Fibroblast of lung (primary cell): ENCODE data around the gene FBXW11. TPM values are rescaled to one million over a fixed set of nuclear protein-coding genes. Genes with fewer than 3 reads are reported as not detected.

Experiments
- DNase-seq, 2 donors: peaks; one replicate each; pipeline versions ENCODE4 v3.0.0 to v3.0.0-alpha.2; 2010; ENCODE audit warnings: low read depth in 2 of 2
- H2AFZ ChIP-seq: 2 replicates; pipeline ENCODE4 v1.5.1; 2012; ENCODE audit warnings: low read length, control low read depth, inconsistent platforms
- H3K27ac ChIP-seq: 2 replicates; pipeline ENCODE4 v1.5.1; 2011; ENCODE audit warnings: low read length, control low read depth; ENCODE audit not compliant: insufficient read depth
- H3K27me3 ChIP-seq: 2 replicates; pipeline ENCODE4 v1.5.1; 2011; ENCODE audit warnings: mild to moderate bottlenecking, low read length; ENCODE audit not compliant: control insufficient read depth, insufficient read depth
- H3K36me3 ChIP-seq: 2 replicates; pipeline ENCODE4 v1.5.1; 2011; ENCODE audit warnings: low read length; ENCODE audit not compliant: control insufficient read depth, insufficient read depth
- H3K4me1 ChIP-seq: 2 replicates; pipeline ENCODE4 v1.5.1; 2011; ENCODE audit warnings: low read length; ENCODE audit not compliant: control insufficient read depth, insufficient read depth; ENCODE audit errors: extremely low read depth
- H3K4me2 ChIP-seq: 2 replicates; pipeline ENCODE4 v1.5.1; 2011; ENCODE audit warnings: low read length, control low read depth; ENCODE audit not compliant: insufficient read depth; ENCODE audit errors: extremely low read depth
- H3K4me3 ChIP-seq, 4 experiments: fragments of 200-600 bp in 1 of 4; sonication (generic) in 1 of 4; replicated peaks in 1 of 4; 2 replicates each; pipeline ENCODE4 v1.5.1; 2011 to 2016; ENCODE audit warnings: low read length in 4 of 4, low read depth in 3 of 4, mild to moderate bottlenecking in 3 of 4, control low read depth in 2 of 4, inconsistent platforms in 1 of 4, mixed read lengths in 1 of 4; ENCODE audit not compliant: insufficient read depth in 1 of 4; ENCODE audit errors: control extremely low read depth in 1 of 4
- H3K79me2 ChIP-seq: 2 replicates; pipeline ENCODE4 v1.5.1; 2012; ENCODE audit warnings: mild to moderate bottlenecking, low read length, inconsistent platforms; ENCODE audit not compliant: control insufficient read depth, insufficient read depth
- H3K9ac ChIP-seq: 2 replicates; pipeline ENCODE4 v1.5.1; 2011; ENCODE audit warnings: mild to moderate bottlenecking, low read length, control low read depth; ENCODE audit not compliant: insufficient read depth
- H3K9me3 ChIP-seq: 2 replicates; pipeline ENCODE4 v1.5.1; 2012; ENCODE audit warnings: low read depth, low read length; ENCODE audit not compliant: control insufficient read depth, insufficient read depth
- H4K20me1 ChIP-seq: 2 replicates; pipeline ENCODE4 v1.5.1; 2011; ENCODE audit warnings: low read length; ENCODE audit not compliant: control insufficient read depth, insufficient read depth; ENCODE audit errors: extremely low read depth
- CTCF ChIP-seq, 2 donors: IDR thresholded peaks in 1 of 2; conservative IDR thresholded peaks in 1 of 2; 1 replicate in 1 of 2; 2 replicates in 1 of 2; pipeline ENCODE4 v1.5.1; 2011 to 2012; ENCODE audit warnings: low read length in 2 of 2, control low read depth in 1 of 2, inconsistent platforms in 1 of 2, low read depth in 1 of 2, mild to moderate bottlenecking in 1 of 2
- EZH2 ChIP-seq: IDR thresholded peaks from 2 replicates; pipeline ENCODE4 v1.5.1; 2012; ENCODE audit warnings: low read length, control low read depth, mild to moderate bottlenecking; ENCODE audit errors: missing control alignments
- polyA plus RNA-seq, 2 donors: library from polyadenylated mRNA; depleted of rRNA in 1 of 2; stranded (reverse) in 1 of 2; unstranded in 1 of 2; fragments of >200 nt; gene quantifications; 2 replicates each; pipeline ENCODE4 v1.2.1, GENCODE V29; 2011 to 2012; ENCODE audit warnings: missing spikeins in 1 of 2
- total RNA-seq: library from RNA; depleted of rRNA; stranded (reverse); fragments of >200 nt; gene quantifications from 2 replicates; pipeline ENCODE4 v1.2.1, GENCODE V29; 2014

FBXW11 gene
- total and polyA plus RNA-seq, 2 donors (not counting 1 experiment from before 2014, with no cell fraction given): 52.6 to 113 TPM

- Histone ChIP-seq H3K27me3 (no peaks in the 10 kb centered on the region), H3K4me2 (no peak overlapping the region), H2AFZ (no peak overlapping the region), H3K4me3 (no peak overlapping the region), H3K9ac (no peak overlapping the region), H3K79me2 (no peaks in the 10 kb centered on the region), H3K9me3 (no peaks in the 10 kb centered on the region), H3K27ac (no peak overlapping the region), H3K36me3 (peaks cover 12% of the 10 kb centered on the region), H3K4me1 (no peaks in the 10 kb centered on the region), H4K20me1 (no peaks in the 10 kb centered on the region)
- no peak for TF ChIP-seq EZH2
- TF ChIP-seq CTCF (conservative IDR thresholded peaks at IDR 0.05 in 1 of 2, IDR thresholded peaks at IDR 0.05 in 1 of 2; ENCODE audit: low read depth in 1 of 2, low read length in 2 of 2): no peak
- DNase-seq: no peak
These were observed 38.3 kb upstream of the FBXW11 start for GRCh38 chr5:172044631-172045314.

DNA sequence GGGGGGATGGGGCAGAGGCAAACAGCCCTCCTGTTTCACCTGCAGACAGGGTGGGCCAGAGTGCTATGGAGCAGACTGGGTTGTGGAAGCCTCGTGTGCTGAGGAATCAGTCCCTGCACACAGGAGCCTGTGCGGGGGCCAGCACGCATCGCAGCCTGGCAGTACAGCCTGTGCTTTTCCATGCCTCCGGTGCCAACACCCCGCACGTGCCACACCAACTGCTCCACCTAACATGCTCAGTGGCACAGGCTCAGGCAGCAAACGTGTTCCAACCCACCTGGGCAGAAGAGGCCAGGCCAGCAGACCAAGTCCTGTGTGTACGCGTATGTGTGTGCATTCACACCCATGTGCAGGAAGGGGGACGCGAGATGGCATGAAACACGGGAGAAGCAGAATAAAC, 37.4 kb upstream of the FBXW11 start:
- Histone ChIP-seq H3K36me3 (peaks cover 7% of the 10 kb centered on the region), H3K4me1 (no peaks in the 10 kb centered on the region), H4K20me1 (no peaks in the 10 kb centered on the region), H3K4me3 (no peak overlapping the region), H3K4me2 (no peak overlapping the region), H3K27me3 (no peaks in the 10 kb centered on the region), H3K9me3 (no peaks in the 10 kb centered on the region), H3K9ac (no peak overlapping the region), H3K27ac (no peak overlapping the region), H2AFZ (no peak overlapping the region), H3K79me2 (no peaks in the 10 kb centered on the region)
- TF ChIP-seq CTCF (conservative IDR thresholded peaks at IDR 0.05 in 1 of 2, IDR thresholded peaks at IDR 0.05 in 1 of 2; ENCODE audit: low read depth in 1 of 2, low read length in 2 of 2): no peak
- no peak for TF ChIP-seq EZH2
- DNase-seq: no peak

DNA sequence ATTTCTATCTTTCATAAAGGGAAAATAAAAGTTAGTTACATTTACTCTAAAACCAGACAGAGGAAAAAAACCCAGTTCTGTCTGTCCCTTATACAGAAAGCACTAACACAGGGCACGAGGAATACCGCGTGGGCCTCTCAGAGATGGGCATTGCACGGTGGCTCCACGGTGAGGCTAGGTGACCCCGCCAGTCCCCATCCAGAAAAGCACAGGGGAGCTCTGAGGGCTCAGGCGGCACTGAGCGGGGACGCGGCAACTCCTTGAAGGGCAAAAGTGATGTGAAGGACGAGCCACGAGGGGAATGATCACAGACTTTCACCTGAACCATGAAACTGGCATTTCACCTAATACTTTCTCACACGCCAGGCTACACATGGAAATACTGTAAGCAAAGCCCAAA, 35.7 kb upstream of the FBXW11 start:
- no peak overlapping the region for H3K4me3 ChIP-seq
- no peak overlapping the region for H3K27ac ChIP-seq
- no peak for TF ChIP-seq CTCF (conservative IDR thresholded peaks at IDR 0.05 in 1 of 2, IDR thresholded peaks at IDR 0.05 in 1 of 2; ENCODE audit: low read depth in 1 of 2, low read length in 2 of 2)
- TF ChIP-seq EZH2: no peak
- no peaks in the 10 kb centered on the region for H3K79me2 ChIP-seq
- H3K4me1 ChIP-seq: no peaks in the 10 kb centered on the region
- H3K9me3 ChIP-seq: no peaks in the 10 kb centered on the region
- H2AFZ ChIP-seq: no peak overlapping the region
- H3K4me2 ChIP-seq: no peak overlapping the region
- DNase-seq: no peak
- no peaks in the 10 kb centered on the region for H3K27me3 ChIP-seq
- peaks cover 7% of the 10 kb centered on the region for H3K36me3 ChIP-seq
- no peak overlapping the region for H3K9ac ChIP-seq
- no peaks in the 10 kb centered on the region for H4K20me1 ChIP-seq
